Measurements from ENCODE around the gene SOX10. TPM values are rescaled to one million over a fixed set of nuclear protein-coding genes. Genes with fewer than 3 reads are reported as not detected.

Gene SOX10
- total RNA-seq (2014; rRNA removed; shearing (Covaris generic)): not detected in 2 replicates
- not detected in 2 replicates for total RNA-seq (2022)
- not detected for Bru-seq, nascent RNA
- not detected for BruChase-seq, experiment 1, labeled RNA remaining after a 6-hour chase
- percentile 7 among the genes with signal in this experiment for BruChase-seq, experiment 2, labeled RNA remaining after a 2-hour chase
- long read RNA-seq: 0 reads

DNA sequence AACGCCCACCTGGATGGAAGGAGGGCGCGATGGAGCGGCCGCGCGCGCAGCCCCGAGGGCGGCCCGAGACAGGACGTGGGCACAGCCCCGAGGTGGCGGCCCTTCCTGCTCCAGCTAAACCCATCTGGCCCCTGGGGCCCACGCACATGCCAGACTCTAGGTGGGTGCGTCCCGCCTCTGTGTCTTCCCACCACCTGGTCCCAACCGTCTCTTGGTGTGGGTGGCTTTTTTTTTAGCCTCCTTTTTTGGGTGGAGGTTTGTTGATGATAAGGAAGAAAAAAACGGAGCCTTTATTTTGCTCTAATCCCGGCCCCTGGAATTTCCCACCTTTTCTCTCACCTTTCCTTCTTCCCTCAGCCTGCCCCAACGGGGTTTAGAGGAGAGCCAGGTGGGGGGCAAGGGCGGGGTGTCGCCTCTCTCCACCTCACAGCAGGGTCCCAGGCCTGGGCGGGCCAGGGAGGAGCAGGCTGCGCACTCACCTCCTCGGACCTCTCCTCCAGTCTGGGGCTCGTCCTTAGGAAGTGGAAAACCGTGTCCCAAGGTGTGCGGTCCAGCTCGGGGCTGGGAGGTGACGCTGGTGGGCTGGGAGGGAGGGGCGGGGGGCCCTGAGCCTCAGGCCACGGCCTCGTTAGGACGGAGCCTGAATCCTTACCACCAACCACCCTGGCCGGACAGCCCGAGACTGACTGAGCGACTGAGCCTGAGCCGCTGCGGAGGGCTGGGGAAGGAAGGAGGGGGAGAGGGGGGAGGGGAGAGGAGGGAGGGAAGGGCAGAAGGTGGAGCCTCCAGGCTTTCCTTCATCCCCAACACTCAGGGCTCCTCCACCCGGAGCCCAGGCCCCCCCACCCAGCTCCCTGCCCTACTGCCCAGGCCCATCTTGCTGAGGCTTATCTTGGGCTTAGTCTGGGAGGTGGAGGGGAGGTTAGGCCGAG lies at the start of gene SOX10:
SOX10 (minus strand) TSS at position 696 of the 932 bp plus-strand sequence. CDS start 771 bp downstream, outside the sequence.
- Histone ChIP-seq H4K20me1 (ENCODE audit: insufficient read depth, low read length) (no peaks in the 10 kb centered on the region), H2AFZ (ENCODE audit: low read length) (no peak within 1 kb of the TSS), H3K4me2 (ENCODE audit: low read length) (no peak within 1 kb of the TSS), H3K36me3 (ENCODE audit: insufficient read depth, low read length) (no peaks in the 10 kb centered on the region), H3K4me3 (ENCODE audit: low read depth, low read length, poor library complexity, severe bottlenecking) (no peak within 1 kb of the TSS), H3K27ac (ENCODE audit: low read depth, low read length, poor library complexity, severe bottlenecking) (no peak within 1 kb of the TSS), H3K9me3 (ENCODE audit: low read length) (no peaks in the 10 kb centered on the region), H3K4me1 (ENCODE audit: insufficient read depth, low read length, poor library complexity, severe bottlenecking) (no peaks in the 10 kb centered on the region), H3K79me2 (ENCODE audit: insufficient read depth, low read depth, low read length) (no peaks in the 10 kb centered on the region), H3K9me2 (ENCODE audit: insufficient read depth, low read length) (no peaks in the 10 kb centered on the region)
- TF ChIP-seq, protein P1, sequence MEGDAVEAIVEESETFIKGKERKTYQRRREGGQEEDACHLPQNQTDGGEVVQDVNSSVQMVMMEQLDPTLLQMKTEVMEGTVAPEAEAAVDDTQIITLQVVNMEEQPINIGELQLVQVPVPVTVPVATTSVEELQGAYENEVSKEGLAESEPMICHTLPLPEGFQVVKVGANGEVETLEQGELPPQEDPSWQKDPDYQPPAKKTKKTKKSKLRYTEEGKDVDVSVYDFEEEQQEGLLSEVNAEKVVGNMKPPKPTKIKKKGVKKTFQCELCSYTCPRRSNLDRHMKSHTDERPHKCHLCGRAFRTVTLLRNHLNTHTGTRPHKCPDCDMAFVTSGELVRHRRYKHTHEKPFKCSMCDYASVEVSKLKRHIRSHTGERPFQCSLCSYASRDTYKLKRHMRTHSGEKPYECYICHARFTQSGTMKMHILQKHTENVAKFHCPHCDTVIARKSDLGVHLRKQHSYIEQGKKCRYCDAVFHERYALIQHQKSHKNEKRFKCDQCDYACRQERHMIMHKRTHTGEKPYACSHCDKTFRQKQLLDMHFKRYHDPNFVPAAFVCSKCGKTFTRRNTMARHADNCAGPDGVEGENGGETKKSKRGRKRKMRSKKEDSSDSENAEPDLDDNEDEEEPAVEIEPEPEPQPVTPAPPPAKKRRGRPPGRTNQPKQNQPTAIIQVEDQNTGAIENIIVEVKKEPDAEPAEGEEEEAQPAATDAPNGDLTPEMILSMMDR (conservative IDR thresholded peaks at IDR 0.05; ENCODE audit: low read length): no peak
- TF ChIP-seq EZH2phosphoT487 (IDR thresholded peaks at IDR 0.05; ENCODE audit: borderline replicate concordance, low read depth, low read length): no peak
- no peak for DNase-seq (ENCODE audit: low spot score)
- no TSS peak for BruUV-seq (replicated peaks)
- POLR2A ChIA-PET: no interaction called here
- CTCF ChIA-PET (ENCODE audit: unreplicated experiment): no interaction called here
- intact Hi-C loops (cut with micrococcal nuclease; ENCODE audit: unreplicated experiment): no loop called here

DNA sequence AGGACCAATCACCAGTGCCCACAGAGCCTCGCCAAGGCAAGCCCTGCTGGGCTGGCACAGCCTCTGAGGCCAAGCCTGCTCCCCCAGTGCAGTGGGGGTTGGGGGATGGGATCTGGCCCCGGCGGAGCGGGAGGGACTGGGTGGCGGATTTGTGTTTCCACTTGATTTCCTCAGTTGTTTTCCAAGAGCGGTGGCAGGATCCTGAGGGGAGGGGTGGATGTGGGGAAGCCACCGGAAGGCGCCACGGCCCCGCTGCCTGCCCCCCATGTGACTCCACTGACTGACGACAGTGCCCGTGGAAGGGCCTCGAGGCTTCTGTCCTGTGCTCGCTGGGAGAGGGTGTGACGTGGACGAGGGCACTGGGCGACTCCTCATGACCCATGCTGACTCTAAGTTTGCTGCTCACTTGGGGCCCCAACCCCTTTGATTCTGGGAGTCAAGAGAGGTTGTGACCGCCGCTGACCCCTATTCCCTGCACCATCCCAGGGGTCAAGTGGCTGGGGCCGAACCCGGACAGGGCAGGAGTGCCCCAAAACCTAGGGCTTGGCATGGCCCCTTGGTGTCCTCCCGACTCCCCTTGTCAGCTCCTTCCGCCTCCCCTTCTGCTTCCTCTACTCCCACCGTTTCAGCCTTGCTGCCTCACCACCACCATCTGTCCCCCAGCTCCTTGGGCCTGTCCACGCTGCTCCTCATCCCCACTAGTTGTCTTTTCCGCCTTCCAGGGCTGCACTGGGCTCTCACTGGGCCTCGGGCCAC lies 49.3 kb upstream of the SOX10 start:
- Histone ChIP-seq H3K36me3 (ENCODE audit: insufficient read depth, low read length) (no peaks in the 10 kb centered on the region), H3K4me1 (ENCODE audit: insufficient read depth, low read length, poor library complexity, severe bottlenecking) (peaks cover 14% of the 10 kb centered on the region), H3K4me3 (ENCODE audit: low read depth, low read length, poor library complexity, severe bottlenecking) (no peak overlapping the region), H3K79me2 (ENCODE audit: insufficient read depth, low read depth, low read length) (no peaks in the 10 kb centered on the region), H2AFZ (ENCODE audit: low read length) (no peak overlapping the region), H3K4me2 (ENCODE audit: low read length) (no peak overlapping the region), H3K9me3 (ENCODE audit: low read length) (no peaks in the 10 kb centered on the region), H4K20me1 (ENCODE audit: insufficient read depth, low read length) (no peaks in the 10 kb centered on the region), H3K27ac (ENCODE audit: low read depth, low read length, poor library complexity, severe bottlenecking) (no peak overlapping the region), H3K9me2 (ENCODE audit: insufficient read depth, low read length) (no peaks in the 10 kb centered on the region)
- TF ChIP-seq, protein P1 (conservative IDR thresholded peaks at IDR 0.05; ENCODE audit: low read length): no peak
- TF ChIP-seq EZH2phosphoT487 (IDR thresholded peaks at IDR 0.05; ENCODE audit: borderline replicate concordance, low read depth, low read length): no peak
- ChIA-PET POLR2A (interaction anchor here (0.6 kb wide), 1 partner anchor 574 kb away, joined by 4 read pairs; no protein-coding TSS in a partner anchor), CTCF (ENCODE audit: unreplicated experiment) (no interaction called here)
- no TSS peak for BruUV-seq (replicated peaks)
- no peak for DNase-seq (ENCODE audit: low spot score)
- intact Hi-C loops (cut with micrococcal nuclease; ENCODE audit: unreplicated experiment): no loop called here

Measured in OCI-LY7 (cell line).